HTERT RPE-1 (cell line): ENCODE results near the gene KAZN.

Source experiments
- in situ Hi-C: fragments of 300-500 bp; cut with MboI; formaldehyde crosslinking; loops from 4 replicates; pipeline ENCODE4 v1.14.3; 2020; ENCODE audit warnings: low sequenced_read_pairs

The KAZN gene

GRCh38 chr1:14924455-14925331 lies 326.2 kb downstream of the KAZN start:
- in situ Hi-C loops = no loop called here

GRCh38 chr1:14925336-14926136 lies 327.1 kb downstream of the KAZN start:
- in situ Hi-C loops = no loop called here

GRCh38 chr1:14926229-14926628 lies 327.7 kb downstream of the KAZN start:
- in situ Hi-C loops = no loop called here

DNA sequence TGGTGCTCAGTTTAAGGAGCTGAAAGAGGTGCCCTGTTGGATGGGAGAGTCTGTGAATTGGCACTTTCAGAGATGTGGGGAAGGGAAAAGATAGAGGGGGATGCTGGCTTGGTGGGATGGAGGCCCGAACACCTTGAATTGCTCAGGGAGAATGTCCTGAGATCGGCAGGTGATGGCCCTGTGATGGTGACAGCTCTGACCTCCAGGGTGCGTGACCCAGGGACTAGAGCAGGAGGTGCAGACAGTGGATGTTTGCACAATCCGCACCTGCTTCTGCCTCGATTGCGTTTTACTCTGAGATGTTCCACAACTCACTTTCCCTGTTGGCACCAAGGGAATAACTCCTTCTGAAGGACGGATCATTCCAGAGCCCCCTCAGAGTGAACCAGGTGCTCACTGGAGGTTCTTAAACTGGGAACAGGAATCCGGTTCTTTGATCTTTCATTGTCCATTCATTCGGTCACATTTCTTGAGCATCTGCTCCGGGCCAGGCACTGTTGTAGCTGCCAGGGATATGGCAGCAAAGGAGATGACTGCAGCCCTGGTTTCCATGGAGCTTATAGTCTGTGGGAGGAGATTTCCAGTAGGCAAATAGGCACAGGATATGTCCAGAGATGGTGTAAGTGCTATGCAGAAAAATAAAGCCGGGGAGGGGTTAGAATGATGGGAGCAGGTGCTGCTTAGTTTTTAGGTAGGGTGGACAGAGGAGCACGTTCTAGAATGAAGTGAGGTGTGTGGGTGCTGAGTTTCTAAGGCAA lies 328.5 kb downstream of the KAZN start:
- in situ Hi-C loops = no loop called here

DNA sequence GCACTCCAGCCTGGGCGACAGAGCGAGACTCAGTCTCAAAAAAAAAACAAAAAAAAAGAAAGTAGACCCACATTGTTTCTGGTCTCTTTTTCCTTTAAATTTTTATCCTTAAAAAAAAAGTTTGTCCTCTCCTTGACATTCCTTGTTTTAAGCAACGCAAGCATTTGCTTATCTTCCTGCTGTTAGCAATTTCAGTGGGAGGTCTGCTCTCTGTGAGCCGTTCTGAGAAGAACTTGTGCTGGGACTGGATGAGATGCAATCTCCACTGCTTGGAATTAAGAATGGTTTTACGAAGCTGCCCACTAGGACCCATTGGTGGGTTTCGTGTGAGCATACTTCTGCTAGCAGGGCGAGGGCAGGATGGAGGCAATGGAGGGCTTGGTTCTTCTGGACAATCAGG lies 329.9 kb downstream of the KAZN start:
- in situ Hi-C loops = no loop called here

- in situ Hi-C loops = no loop called here
Measured at GRCh38 chr1:14928886-14929546, 330.5 kb downstream of the KAZN start.

GRCh38 chr1:14929547-14930246 lies 331.2 kb downstream of the KAZN start:
- in situ Hi-C loops = no loop called here

DNA sequence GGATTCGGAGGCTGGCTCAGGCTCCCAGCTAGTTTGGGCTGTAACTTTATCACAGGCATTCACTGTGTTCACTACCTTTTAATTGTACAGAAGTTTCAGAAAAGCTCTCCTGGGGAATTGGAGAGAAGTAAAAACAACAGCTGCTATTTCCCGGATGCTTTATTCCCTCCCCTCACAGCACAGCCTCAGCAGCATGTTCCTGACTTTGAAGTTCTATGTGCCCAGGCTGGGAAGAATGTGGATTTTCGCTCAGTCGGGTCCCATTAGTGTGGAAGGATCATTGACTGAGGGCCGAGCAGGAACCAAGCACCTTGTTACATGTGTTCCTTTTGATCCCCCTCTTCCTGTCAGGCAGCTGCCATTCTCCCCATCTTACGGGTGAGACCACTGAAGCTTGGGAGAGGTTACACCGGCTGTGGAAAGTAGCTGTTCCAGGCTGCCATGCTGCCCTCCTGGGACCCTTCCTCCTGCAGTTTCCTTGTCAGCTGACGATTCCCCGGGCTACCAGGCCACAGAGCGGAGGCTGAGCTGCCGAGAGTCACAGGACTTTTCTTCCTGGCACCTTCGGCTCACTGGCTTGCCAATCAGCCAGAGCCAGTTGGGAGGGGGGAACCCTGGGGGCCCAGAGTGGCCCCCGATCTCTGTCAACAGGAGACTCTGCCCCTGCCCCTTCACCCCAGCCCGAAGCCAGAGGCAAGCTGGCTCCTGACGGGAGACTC lies 331.9 kb downstream of the KAZN start:
- in situ Hi-C loops = no loop called here

- in situ Hi-C loops = no loop called here
Measured at GRCh38 chr1:14932034-14932638, 333.7 kb downstream of the KAZN start.

- in situ Hi-C loops = no loop called here
Measured at GRCh38 chr1:14934867-14935266, 336.4 kb downstream of the KAZN start.

GRCh38 chr1:14936815-14937214 lies 338.3 kb downstream of the KAZN start:
- in situ Hi-C loops = no loop called here

DNA sequence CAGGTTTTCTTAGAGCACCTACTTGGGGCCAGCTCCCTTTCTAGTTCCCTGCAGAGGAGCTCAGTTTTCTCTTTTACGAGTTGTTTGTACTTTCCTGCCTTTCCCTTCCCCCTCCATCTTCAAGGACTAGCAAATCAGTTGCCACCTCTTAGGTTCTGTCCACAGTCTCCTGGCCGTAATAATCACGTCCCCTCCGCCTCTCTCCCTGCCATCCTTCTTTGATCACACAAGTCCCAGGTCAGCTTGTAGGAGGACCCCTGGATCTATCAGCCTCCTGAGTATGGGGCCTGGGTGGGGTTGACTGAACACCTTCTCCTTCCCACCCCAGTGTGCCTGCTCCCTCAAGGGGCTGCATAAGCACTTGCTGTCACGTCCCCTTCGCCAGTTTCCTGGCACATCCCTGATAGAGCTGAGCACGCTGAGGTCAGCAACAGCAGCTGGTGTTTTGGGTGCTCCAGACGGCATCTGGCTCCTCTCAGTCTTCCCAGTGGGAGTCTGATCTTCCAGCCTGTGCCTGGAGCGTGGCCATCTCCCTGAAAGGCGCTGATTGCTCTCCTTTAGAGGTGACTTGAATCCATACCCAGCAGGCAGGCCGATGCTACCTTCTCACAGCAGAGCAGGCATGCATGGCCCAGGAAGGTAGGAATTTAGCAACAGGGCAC lies 338.9 kb downstream of the KAZN start:
- in situ Hi-C loops = no loop called here

- in situ Hi-C loops = no loop called here
Measured at GRCh38 chr1:14939527-14940284, 341.2 kb downstream of the KAZN start.

DNA sequence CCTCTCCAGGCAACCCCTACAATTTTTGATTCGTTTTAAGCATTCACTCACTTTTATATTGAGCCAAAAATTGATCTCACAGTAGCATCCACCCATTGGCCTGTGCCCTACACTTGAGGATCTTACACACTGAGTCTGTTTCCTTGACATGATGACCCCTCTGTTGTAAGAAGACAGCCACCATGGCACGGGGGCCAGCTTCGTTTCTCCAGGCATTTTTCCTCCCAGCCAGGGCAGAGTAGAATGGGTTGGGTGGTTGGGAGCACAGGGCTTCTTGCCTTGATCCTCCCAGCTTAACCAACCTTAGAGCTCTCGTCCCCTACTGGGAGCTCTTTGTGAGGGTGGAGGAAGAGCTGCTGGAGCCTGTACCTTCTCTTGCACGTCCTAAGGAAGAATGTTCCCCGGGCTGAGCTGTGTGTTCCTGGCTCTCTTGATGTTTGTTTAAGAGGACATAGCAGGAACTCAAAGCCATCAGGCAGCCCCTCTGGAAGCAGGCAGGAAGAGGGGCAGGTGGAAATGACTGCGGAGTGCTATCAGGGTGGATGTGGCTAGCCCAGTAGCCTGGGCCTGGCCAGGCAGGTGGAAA lies 341.9 kb downstream of the KAZN start:
- in situ Hi-C loops = no loop called here

DNA sequence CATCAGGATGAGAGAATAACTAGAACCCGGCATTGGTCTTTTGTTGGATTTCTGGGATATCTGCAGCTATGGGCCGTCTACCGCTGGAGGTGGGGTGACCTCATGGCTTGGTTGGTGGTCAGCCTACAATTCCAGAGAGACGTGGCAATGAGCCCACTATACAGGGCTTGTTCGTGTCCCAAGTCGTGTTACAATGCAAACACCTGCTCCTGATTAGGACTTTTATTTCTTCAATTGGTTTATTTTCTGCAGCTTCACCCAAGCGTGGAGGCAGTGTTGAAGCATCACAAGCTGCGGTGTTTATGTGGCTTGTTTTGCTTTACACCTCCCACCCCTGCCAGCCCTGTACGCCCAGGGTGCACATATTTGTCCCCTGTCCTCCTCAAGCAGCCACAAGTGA lies 343.4 kb downstream of the KAZN start:
- in situ Hi-C loops = no loop called here

- in situ Hi-C loops = no loop called here
Measured at GRCh38 chr1:14944471-14944985, 346.0 kb downstream of the KAZN start.
